ENCODE data around the gene S100A5.

Gene S100A5

GRCh38 chr1:153543736-153544135 lies 3.0 kb upstream of the S100A5 start:
- H3K27ac ChIP-seq (ENCODE audit: low read depth, low read length): no peak overlapping the region
- H4K20me1 ChIP-seq (ENCODE audit: control insufficient read depth, insufficient read depth, low read depth, low read length): no peaks in the 10 kb centered on the region
- H3K9me3 ChIP-seq (ENCODE audit: control insufficient read depth, insufficient read depth, low read length): no peaks in the 10 kb centered on the region
- no peaks in the 10 kb centered on the region for H3K79me2 ChIP-seq (ENCODE audit: control insufficient read depth, low read length)
- H3K27me3 ChIP-seq (ENCODE audit: control insufficient read depth, low read length): peaks cover 26% of the 10 kb centered on the region
- no peaks in the 10 kb centered on the region for H3K36me3 ChIP-seq (ENCODE audit: control insufficient read depth, low read length)
- H3F3A ChIP-seq (ENCODE audit: control insufficient read depth, insufficient read depth): no peaks in the 10 kb centered on the region
- no peaks in the 10 kb centered on the region for H3K9me2 ChIP-seq (replicated peaks; ENCODE audit: control insufficient read depth, low read length)
- no peak overlapping the region for H3K4me2 ChIP-seq (ENCODE audit: low read length)
- peaks cover 12% of the 10 kb centered on the region for H3K4me1 ChIP-seq (ENCODE audit: control insufficient read depth, low read length)
- TF ChIP-seq EZH2phosphoT487 (IDR thresholded peaks at IDR 0.05; ENCODE audit: borderline replicate concordance, low read length): no peak
- H3K4me3 ChIP-seq (ENCODE audit: low read length): no peak overlapping the region

GRCh38 chr1:153542956-153543711 lies 2.4 kb upstream of the S100A5 start:
- Histone ChIP-seq H3K9me3 (ENCODE audit: control insufficient read depth, insufficient read depth, low read length) (no peaks in the 10 kb centered on the region), H3K27me3 (ENCODE audit: control insufficient read depth, low read length) (peaks cover 20% of the 10 kb centered on the region), H3F3A (ENCODE audit: control insufficient read depth, insufficient read depth) (no peaks in the 10 kb centered on the region), H3K36me3 (ENCODE audit: control insufficient read depth, low read length) (no peaks in the 10 kb centered on the region), H3K27ac (ENCODE audit: low read depth, low read length) (no peak overlapping the region), H3K79me2 (ENCODE audit: control insufficient read depth, low read length) (no peaks in the 10 kb centered on the region), H4K20me1 (ENCODE audit: control insufficient read depth, insufficient read depth, low read depth, low read length) (no peaks in the 10 kb centered on the region), H3K4me3 (ENCODE audit: low read length) (no peak overlapping the region), H3K4me2 (ENCODE audit: low read length) (no peak overlapping the region), H3K4me1 (ENCODE audit: control insufficient read depth, low read length) (peaks cover 12% of the 10 kb centered on the region), H3K9me2 (replicated peaks; ENCODE audit: control insufficient read depth, low read length) (no peaks in the 10 kb centered on the region)
- TF ChIP-seq CTCF (IDR thresholded peaks at IDR 0.05; ENCODE audit: low read depth, low read length, poor library complexity, severe bottlenecking): no peak
- no peak for TF ChIP-seq EZH2phosphoT487 (IDR thresholded peaks at IDR 0.05; ENCODE audit: borderline replicate concordance, low read length)

GRCh38 chr1:153541641-153542590 lies 1.2 kb upstream of the S100A5 start:
- no peaks in the 10 kb centered on the region for H3F3A ChIP-seq (ENCODE audit: control insufficient read depth, insufficient read depth)
- no peaks in the 10 kb centered on the region for H3K36me3 ChIP-seq (ENCODE audit: control insufficient read depth, low read length)
- no peaks in the 10 kb centered on the region for H3K9me3 ChIP-seq (ENCODE audit: control insufficient read depth, insufficient read depth, low read length)
- H3K27ac ChIP-seq (ENCODE audit: low read depth, low read length): no peak overlapping the region
- TF ChIP-seq CTCF (IDR thresholded peaks at IDR 0.05; ENCODE audit: low read depth, low read length, poor library complexity, severe bottlenecking) (no peak), EZH2phosphoT487 (IDR thresholded peaks at IDR 0.05; ENCODE audit: borderline replicate concordance, low read length) (no peak)
- no peak overlapping the region for H3K4me2 ChIP-seq (ENCODE audit: low read length)
- H4K20me1 ChIP-seq (ENCODE audit: control insufficient read depth, insufficient read depth, low read depth, low read length): no peaks in the 10 kb centered on the region
- H3K4me3 ChIP-seq (ENCODE audit: low read length): no peak overlapping the region
- no peaks in the 10 kb centered on the region for H3K79me2 ChIP-seq (ENCODE audit: control insufficient read depth, low read length)
- no peaks in the 10 kb centered on the region for H3K9me2 ChIP-seq (replicated peaks; ENCODE audit: control insufficient read depth, low read length)
- peaks cover 12% of the 10 kb centered on the region for H3K4me1 ChIP-seq (ENCODE audit: control insufficient read depth, low read length)
- H3K27me3 ChIP-seq (ENCODE audit: control insufficient read depth, low read length): peaks cover 9% of the 10 kb centered on the region; the same call in 1 of the 2 replicates

Measured in DOHH2 (cell line).